ENCODE data around the gene TPRG1L. TPM values are rescaled to one million over a fixed set of nuclear protein-coding genes. Genes with fewer than 3 reads are reported as not detected.

Gene TPRG1L
- total and polyA plus RNA-seq, 2 experiments from 2014 or later, result 6.2 to 20.3 TPM

DNA sequence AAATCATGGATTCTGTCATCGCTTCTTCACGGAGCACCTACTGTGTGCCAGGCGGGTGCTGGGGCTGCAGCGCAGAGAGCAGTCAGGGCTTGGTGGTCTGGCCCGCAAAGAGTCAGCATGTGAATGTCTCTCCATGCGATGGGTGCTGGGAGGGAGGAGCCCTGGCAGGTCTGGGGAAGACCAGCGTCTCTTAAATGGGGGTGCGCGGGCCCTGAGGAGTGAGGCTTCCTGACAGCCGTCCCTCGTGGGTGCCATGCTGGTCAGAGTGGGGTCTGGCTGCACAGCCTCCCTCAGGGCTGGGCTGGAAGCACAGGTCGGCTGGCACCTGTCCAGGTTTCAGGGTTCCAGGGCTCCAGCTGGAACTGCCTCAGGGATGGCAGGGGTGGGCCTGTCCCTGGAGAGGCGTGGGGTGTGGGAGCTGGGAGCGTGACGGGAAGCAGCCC, 46.0 kb downstream of the TPRG1L start (continued):
- no peak for TF ChIP-seq REST (IDR thresholded peaks at IDR 0.05; ENCODE audit: unreplicated experiment)
- TF ChIP-seq JUNB (IDR thresholded peaks at IDR 0.05; ENCODE audit: unreplicated experiment), result no peak
- TF ChIP-seq POLR2AphosphoS5 (IDR thresholded peaks at IDR 0.05; ENCODE audit: low read depth), result no peak
- TF ChIP-seq, protein P1, sequence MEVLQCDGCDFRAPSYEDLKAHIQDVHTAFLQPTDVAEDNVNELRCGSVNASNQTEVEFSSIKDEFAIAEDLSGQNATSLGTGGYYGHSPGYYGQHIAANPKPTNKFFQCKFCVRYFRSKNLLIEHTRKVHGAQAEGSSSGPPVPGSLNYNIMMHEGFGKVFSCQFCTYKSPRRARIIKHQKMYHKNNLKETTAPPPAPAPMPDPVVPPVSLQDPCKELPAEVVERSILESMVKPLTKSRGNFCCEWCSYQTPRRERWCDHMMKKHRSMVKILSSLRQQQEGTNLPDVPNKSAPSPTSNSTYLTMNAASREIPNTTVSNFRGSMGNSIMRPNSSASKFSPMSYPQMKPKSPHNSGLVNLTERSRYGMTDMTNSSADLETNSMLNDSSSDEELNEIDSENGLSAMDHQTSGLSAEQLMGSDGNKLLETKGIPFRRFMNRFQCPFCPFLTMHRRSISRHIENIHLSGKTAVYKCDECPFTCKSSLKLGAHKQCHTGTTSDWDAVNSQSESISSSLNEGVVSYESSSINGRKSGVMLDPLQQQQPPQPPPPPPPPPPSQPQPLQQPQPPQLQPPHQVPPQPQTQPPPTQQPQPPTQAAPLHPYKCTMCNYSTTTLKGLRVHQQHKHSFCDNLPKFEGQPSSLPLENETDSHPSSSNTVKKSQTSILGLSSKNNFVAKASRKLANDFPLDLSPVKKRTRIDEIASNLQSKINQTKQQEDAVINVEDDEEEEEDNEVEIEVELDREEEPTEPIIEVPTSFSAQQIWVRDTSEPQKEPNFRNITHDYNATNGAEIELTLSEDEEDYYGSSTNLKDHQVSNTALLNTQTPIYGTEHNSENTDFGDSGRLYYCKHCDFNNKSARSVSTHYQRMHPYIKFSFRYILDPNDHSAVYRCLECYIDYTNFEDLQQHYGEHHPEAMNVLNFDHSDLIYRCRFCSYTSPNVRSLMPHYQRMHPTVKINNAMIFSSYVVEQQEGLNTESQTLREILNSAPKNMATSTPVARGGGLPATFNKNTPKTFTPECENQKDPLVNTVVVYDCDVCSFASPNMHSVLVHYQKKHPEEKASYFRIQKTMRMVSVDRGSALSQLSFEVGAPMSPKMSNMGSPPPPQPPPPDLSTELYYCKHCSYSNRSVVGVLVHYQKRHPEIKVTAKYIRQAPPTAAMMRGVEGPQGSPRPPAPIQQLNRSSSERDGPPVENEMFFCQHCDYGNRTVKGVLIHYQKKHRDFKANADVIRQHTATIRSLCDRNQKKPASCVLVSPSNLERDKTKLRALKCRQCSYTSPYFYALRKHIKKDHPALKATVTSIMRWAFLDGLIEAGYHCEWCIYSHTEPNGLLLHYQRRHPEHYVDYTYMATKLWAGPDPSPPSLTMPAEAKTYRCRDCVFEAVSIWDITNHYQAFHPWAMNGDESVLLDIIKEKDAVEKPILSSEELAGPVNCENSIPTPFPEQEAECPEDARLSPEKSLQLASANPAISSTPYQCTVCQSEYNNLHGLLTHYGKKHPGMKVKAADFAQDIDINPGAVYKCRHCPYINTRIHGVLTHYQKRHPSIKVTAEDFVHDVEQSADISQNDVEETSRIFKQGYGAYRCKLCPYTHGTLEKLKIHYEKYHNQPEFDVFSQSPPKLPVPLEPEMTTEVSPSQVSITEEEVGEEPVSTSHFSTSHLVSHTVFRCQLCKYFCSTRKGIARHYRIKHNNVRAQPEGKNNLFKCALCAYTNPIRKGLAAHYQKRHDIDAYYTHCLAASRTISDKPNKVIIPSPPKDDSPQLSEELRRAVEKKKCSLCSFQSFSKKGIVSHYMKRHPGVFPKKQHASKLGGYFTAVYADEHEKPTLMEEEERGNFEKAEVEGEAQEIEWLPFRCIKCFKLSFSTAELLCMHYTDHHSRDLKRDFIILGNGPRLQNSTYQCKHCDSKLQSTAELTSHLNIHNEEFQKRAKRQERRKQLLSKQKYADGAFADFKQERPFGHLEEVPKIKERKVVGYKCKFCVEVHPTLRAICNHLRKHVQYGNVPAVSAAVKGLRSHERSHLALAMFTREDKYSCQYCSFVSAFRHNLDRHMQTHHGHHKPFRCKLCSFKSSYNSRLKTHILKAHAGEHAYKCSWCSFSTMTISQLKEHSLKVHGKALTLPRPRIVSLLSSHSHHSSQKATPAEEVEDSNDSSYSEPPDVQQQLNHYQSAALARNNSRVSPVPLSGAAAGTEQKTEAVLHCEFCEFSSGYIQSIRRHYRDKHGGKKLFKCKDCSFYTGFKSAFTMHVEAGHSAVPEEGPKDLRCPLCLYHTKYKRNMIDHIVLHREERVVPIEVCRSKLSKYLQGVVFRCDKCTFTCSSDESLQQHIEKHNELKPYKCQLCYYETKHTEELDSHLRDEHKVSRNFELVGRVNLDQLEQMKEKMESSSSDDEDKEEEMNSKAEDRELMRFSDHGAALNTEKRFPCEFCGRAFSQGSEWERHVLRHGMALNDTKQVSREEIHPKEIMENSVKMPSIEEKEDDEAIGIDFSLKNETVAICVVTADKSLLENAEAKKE (CRISPR knock-in tag; IDR thresholded peaks at IDR 0.05), result no peak
